Muscle of back (tissue), 11 donors: ENCODE measurements around the gene SIPA1L3. TPM values are rescaled to one million over a fixed set of nuclear protein-coding genes. Genes with fewer than 3 reads are reported as not detected.
A peak's percentile ranks its signal among the peaks of the same experiment; 100 is the strongest.
"Not testable (repeated sequence)": the region's sequence is repeated elsewhere in the genome, so short reads cannot be mapped to it uniquely, and the experiment has no call there.

Experiments used
- DNase-seq, 3 donors: peaks; one replicate each; pipeline versions ENCODE4 v3.0.0 to v3.0.0-alpha.2; 2013
- polyA plus RNA-seq, 10 donors: library from polyadenylated mRNA; unstranded; fragments of 120-200 nt; gene quantifications; one replicate each; pipeline ENCODE4 v1.2.1, GENCODE V29; 2013; ENCODE audit not compliant: insufficient read length in 10 of 10

SIPA1L3 gene
- polyA plus RNA-seq, 10 donors: 7.1 to 13.9 (median 9.5) TPM

DNA sequence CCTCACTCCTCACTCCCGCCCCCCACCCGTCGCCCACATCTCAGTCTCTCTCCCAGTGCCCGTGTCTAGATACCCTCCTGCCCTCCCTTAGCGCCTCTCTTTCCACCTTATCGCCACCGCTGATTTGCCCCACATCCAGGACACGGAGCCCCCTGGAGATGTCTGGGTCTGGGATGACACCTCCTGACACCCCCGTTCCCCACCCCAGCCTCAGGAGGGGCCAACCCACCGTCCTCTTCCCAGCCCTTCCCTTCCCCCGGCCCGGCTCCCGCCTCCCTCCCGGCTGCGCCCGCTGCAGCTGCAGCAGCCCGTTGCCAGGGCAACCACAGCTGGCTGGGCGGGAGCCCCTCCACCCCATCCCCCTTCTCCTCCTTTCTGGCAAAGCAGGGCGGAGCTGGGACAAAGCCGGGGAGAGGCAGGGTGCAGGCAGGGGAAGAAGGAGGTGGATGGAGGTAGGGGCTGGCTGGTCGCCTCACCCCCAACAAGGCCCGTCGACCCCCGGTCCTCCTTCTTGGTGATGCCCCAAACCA, 303.5 kb downstream of the SIPA1L3 start:
- DNase-seq: peak; percentile 82 to 97 (median 92)

- peak in 2 of 3 donors; percentile 45 to 68 for DNase-seq
Observed at GRCh38 chr19:38211151-38211591, 304.2 kb downstream of the SIPA1L3 start.

- DNase-seq: no peak
Observed at GRCh38 chr19:38211766-38212165, 304.8 kb downstream of the SIPA1L3 start.

DNA sequence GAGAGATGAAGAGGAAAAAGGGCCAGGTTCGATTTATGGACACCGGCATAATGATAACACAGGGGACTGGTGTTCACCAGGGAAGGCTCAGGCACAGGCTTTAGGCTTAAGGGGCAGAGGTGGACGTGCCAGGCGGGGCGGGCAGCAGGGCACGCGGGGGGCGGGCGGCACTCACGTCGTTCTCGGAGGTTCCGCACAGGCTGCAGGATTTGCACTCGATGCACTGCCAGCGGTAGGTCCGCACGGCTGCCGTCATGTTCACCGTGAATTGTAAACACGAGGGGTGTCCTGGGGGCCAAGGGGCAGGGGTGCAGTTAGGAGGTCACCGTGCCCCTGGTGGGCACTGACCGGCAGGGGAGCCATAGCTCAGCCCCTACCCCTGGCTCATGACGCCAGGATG, 306.5 kb downstream of the SIPA1L3 start:
- no peak for DNase-seq

DNA sequence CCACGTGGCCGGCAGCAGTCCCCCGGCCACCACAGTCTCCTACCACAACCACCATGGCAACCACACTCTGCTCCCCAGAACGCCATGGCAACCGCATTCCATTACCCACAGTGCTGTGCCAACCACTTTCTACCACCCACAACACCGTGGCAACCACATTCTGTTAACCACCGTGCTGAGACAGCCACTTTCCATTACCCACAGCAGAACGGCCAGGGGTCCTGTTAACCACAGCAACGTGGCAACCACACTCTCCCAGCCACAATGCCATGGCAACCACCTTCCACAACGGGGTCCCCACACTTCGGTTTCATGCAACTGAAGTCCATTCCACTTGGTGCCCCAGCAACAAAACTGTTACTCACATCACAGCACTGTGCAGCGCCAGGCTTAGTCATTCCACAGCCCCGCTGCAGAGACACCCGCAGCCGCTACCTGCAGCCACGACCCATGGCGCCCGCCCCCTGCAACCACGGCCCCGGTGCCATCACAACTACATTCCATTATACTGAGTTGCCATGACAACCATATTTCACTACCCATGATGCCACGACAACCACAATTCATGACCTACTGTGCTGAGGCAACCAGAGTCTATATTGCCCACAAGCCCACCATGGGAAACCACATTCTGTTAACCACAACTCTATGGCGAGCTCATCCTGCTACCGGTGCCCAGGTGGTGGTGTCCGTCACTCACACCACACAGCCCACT, 307.1 kb downstream of the SIPA1L3 start:
- no peak for DNase-seq

GRCh38 chr19:38216785-38217641, 310.0 kb downstream of the SIPA1L3 start:
- peak in 1 of 3 donors; percentile 46 for DNase-seq

DNA sequence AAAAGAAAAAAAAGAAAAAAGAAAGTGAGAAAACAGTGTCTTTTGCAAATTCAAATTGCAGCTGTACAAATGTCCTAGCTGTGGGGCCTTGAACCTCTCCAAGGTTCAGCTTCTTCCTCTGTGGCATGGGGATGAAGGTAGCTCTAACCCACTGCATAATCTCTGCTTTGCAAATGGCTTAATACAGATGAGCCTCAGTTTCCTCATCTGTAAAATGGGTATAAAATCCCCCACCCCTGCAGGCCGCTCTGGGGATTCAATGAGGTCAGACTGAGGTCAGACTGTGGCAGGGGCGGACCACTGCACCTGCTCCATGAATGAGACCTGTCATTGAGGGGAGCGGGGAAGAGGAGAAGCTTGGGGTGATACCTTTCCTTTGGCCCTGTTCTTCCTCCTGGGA, 311.2 kb downstream of the SIPA1L3 start:
- DNase-seq: no peak

GRCh38 chr19:38219221-38219620, 312.2 kb downstream of the SIPA1L3 start:
- DNase-seq: no peak

GRCh38 chr19:38221421-38221820, 314.4 kb downstream of the SIPA1L3 start:
- DNase-seq: no peak

GRCh38 chr19:38221919-38222830, 315.2 kb downstream of the SIPA1L3 start:
- no peak for DNase-seq

DNA sequence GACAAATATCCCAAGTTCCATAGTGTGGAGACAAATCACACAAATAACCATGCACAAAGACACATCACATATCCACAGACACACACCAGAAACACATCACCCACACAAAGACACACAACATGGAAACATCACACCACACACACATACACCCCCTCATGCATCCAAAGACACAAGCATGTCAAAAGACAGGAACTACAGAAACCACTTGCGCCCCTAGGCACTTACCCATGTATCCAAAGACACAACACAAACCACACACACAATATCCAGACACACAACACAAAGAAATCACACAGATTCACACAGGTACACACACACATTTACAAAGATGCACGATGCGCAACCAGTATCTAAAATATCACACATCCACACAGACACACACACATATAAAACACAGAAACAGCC, 316.1 kb downstream of the SIPA1L3 start:
- DNase-seq: no peak

DNA sequence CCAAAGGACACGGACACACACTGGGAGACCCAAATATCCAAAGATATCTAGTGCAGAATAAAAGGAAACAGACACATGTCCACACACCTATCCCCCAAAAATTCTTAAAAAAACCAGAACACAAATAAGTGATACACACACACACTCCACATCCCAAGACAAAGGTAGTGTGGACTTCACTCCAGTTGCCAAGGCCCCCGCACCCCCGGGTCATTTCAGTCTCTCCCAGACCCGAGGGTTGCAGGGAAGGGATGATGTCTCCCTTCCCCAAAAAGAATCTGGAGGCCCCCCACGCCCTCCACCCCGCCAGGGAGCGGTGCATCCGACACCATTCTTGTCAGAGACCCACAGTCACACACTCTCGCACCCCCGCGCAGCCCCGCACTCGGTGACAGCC, 316.6 kb downstream of the SIPA1L3 start:
- no peak for DNase-seq

DNA sequence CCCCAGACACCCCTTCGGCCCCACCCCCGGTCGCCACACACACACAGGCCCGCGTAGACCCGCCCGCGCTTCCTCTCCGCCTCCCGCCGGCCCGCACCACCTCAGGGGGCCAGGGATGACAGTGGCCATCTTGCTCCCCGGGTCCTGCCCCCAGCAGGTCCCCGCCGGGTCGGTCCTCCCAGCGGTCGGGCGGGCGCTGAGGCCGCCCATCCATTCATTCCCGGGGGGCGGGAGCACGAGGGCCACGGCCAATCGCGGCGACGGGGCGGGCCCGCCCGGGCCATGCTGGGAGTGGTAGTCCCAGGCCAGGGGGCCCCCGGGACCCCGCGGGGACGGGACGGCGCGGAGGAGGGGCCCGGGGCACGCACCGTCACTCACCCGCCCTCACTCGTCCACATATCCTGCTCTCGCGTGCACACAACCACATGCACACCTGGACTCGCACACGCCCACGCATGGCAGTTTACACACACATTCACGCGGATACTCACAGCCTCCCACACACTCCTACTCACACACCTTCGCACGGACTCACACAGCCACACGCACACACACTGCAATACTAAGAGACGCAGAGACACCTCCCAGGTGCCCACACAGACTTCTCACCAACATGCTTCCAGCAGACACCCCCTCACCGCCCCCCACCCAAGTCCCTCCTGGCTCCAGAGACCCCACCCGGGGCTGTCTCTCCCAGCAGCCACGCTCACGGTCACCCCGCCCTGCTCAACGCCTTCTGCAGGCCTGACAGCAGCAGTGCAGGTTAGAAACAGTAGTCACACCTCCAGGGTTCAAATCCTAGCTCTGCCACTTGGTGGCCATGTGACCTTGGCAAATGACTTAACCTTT, 317.2 kb downstream of the SIPA1L3 start, which contains the start of gene DPF1:
TSS of gene DPF1 (minus strand) at position 209 of the 849 bp plus-strand sequence. CDS start at position 129, 80 bp downstream.
- peak; percentile 61 to 90 (median 73) for DNase-seq

DNA sequence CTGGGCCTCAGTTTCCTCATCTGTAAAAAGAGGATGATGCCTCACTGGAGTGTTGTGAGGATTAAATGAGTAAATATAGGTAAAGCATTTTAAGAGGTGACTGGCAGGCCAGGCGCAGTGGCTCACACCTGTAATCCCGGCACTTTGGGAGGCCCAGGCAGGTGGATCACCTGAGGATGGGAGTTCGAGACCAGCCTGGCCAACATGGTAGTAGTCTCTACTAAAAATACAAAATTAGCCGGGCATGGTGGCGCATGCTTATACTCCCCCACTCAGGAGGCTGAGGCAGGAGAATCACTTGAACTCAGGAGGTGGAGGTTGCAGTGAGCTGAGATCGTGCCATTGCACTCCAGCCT, 317.8 kb downstream of the SIPA1L3 start:
- DNase-seq: not testable (repeated sequence)

DNA sequence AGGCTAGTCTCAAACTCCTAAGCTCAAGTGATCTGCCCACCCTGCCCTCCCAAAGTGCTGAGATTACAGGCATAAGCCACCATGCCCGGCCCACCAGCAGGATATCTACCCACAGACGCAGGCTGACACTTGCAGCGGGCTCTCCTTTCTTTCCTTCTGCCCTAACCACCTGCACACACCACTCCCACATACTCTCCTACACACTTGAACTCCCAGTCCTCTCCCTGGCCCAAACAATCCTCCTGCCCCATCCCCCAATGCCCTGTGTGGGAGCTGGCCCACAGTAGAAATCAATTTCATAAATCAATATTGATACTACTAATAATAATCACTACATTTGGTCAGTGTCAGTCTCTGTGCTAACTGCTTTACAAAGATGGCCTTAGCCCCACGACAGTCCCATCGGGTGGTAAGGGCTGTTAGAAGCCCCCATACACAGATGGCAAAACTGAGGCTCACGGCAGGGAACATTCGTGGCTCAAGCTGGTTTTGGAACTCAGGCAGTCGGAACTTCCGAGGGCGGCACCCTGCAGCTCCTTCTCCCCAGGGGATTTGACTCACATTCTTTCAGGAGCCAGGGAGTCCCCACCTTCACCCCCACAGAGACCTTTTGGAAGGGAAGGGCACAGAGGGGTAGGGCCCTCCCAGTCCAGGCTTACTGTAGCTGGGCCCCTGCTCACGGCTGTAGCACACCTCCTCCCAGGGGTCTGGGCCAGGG, 320.4 kb downstream of the SIPA1L3 start:
- no peak for DNase-seq

DNA sequence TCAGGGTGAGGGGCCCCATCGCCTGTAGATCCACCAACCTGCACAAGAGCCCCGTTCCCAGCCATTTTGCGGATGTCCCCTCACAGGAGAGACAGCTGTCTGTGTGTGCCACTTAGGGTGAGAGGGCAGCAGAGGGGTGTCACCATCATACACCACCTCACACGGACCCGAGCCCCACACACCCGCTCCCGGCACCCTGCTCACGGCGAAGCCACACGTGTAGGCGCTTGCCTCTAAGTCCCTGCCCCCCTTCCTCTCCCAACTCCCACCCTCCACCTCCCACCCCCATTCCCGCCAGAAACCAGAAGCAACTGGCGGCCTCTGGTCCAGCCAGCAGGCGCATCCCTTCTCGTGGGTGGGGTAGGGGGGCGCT, 321.0 kb downstream of the SIPA1L3 start:
- no peak for DNase-seq

- DNase-seq: no peak
Observed at GRCh38 chr19:38228491-38229439, 321.8 kb downstream of the SIPA1L3 start.

- DNase-seq: peak; percentile 64 to 80 (median 78)
Observed at GRCh38 chr19:38229585-38230073, 322.6 kb downstream of the SIPA1L3 start.
